ENCODE results near the gene RAB3GAP1.

GRCh38 chr2:135055182-135055786 is 3.2 kb downstream of the RAB3GAP1 start:
- TF ChIP-seq GATA3 (IDR thresholded peaks at IDR 0.05; ENCODE audit: low read depth, low read length) (no peak), GATA2 (IDR thresholded peaks at IDR 0.05; ENCODE audit: low read depth, low read length) (no peak)

Measured in SH-SY5Y (cell line).